Measurements from ENCODE around the gene STK10. TPM values are rescaled to one million over a fixed set of nuclear protein-coding genes. Genes with fewer than 3 reads are reported as not detected.
A peak's percentile ranks its signal among the peaks of the same experiment; 100 is the strongest.

Gene STK10
- polyA plus RNA-seq, 1 donor = 28.1 TPM

- DNase-seq = no peak
These were observed 101.6 kb downstream of the STK10 start for GRCh38 chr5:172086194-172086975.

DNA sequence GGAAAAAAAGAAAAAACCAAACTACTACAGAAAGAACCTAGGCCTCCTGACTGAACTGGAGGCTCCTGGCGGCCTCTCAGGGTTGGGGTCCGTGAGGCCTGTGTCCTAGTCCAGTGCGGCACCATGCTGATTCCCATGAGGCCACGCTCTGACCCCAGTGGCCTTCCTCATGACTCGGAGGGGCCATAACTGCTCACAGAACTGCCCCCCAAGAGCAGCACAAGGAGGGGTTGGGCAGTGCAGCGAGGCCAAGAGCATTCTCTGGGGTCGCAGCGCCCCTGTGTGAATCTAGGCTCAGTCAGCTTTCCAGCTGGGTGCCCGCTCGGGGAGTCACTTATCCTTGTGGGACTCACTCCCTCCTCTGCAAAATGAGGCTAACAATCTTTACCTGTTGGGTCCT, 102.3 kb downstream of the STK10 start:
- no peak for DNase-seq

DNA sequence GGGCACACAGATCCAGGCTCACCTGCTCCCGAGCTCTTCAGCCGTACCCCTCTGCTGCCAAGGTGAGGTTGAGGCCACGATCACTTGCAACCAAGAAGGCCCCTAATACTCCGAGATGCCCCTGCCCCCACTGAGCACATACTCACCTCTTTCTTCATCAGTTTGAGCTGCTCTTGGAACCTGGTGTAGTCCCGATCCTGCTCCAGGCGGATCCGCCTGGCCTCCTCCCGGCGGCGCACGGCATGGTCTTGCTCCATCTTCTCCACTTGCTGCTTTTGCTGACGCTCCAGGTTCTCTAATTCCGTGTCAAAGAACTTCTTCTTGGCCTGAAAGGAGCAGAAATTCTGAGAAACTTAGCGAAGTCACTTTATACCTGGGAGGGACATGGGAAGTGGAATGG, 105.8 kb downstream of the STK10 start:
- DNase-seq = no peak

- no peak for DNase-seq
These were observed 108.1 kb downstream of the STK10 start for GRCh38 chr5:172079876-172080275.

DNA sequence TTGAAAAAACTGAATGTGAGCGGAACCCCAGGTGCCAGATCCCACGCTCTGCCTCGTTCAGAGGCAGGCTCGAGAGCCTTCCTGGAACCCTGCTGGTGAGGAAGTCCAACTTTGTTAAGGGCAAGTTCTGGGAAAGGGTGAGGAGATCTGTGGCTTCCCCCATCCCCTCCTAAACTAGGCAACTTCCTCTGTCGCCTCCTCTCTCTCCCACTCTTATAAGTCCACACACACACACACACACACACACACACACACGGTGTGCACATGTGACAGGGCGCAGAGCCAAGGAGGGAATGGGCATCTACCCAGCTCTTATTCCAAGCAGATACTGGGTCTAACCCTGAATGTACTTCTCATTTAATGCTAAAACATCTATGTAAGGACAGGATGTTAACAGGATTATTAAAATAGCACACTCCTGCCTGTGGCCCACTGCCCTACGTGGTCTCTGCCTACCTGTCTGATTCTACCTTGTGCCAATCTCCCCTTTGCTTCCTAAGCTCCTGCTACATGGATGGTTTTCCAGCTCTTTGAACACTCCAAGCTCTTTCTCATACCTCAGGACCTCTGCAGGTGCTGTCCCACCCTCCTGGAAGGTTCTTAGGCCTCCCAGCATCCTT, 109.2 kb downstream of the STK10 start:
- DNase-seq = no peak

GRCh38 chr5:172077664-172078425, 110.2 kb downstream of the STK10 start:
- no peak for DNase-seq

GRCh38 chr5:172076761-172077244, 111.2 kb downstream of the STK10 start:
- DNase-seq = peak; percentile 28

DNA sequence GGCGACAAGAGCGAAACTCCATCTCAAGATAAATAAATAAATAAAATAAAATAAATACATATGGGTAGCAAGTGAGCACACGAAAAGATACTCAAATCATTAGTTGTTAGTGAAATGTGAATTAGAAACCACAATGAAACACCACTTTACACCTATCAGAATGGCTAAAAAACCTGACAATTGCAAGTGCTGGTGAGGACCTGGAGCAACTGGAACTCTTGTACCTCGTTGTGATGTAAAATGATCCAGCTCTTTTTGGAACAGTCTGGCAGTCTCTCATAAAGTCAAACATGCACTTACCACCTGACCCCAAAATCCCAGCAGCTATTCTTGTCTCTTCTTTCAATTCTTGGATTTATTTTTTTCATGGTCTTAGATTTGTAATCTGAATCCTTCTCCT, 112.4 kb downstream of the STK10 start:
- DNase-seq = no peak

DNA sequence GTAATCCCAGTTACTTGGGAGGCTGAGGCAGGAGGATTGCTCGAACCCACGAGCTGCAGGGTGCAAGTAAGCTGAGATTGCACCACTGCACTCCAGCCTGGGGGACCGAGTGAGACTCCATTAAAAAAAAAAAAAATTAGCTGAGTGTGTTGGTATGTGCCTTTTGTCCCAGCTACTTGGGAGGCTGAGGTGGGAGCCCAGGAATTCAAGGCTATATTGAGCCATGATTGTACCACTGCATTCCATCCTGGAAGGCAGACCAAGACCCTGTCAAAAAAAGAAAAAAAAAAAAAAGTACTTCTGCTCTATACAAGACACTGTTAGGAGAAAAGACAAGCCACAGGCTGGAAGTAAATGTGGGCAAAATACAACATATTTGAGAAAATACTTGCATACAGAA, 113.1 kb downstream of the STK10 start:
- DNase-seq = no peak

GRCh38 chr5:172071309-172071875, 116.6 kb downstream of the STK10 start:
- DNase-seq = no peak

DNA sequence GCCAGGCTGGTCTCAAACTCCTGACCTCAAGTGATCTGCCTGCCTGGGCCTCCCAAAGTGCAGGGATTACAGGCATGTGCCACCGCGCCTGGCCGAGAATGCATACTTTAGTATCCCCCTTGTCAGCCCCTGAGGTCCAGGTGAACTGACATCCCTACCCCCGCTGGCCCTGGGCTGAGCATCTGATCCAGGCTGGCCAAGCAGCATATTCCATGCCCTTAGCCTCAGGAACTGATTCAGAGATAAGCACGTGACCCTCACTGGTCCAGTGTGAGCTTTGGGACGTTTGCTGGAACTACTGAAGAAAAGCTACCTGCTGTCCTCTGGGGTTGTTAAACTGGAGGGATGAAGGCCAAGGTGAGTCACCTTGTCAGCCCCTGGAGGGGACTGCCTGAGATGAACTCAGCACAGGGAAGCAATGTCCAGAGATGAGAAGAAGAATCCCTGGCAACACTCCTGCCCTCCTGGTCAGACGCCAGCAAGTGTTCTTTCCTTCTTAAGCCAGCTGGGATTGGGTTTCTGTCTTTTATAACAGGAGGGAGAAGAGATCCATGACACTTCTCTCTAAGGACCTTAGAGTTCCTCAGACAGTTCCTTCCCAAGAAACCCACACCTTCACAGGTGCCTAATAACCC, 122.5 kb downstream of the STK10 start:
- DNase-seq = no peak

DNA sequence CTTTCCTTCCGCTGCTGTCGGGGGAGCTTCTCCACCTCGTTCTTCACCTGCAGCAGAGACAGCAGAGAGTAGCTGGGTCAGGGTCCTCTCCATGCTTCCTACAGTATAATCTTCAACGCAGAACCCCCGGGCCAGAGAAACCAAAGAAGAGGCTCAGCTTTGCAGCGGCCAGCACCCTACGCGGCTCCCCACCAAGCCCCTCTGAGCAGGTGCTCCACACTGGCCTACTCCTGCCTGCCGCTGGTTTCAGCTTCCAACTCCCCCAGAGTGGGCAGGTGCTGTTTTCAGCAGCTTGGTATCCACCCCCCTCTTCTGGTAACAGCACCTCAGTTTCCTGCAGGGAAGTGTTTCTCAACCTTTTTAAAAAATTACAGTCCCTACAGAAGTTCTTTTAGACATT, 123.3 kb downstream of the STK10 start:
- no peak for DNase-seq

- no peak for DNase-seq
These were observed 123.7 kb downstream of the STK10 start for GRCh38 chr5:172064358-172064757.

GRCh38 chr5:172063463-172064235, 124.4 kb downstream of the STK10 start:
- no peak for DNase-seq

- DNase-seq = no peak
These were observed 128.3 kb downstream of the STK10 start for GRCh38 chr5:172059661-172060100.

DNA sequence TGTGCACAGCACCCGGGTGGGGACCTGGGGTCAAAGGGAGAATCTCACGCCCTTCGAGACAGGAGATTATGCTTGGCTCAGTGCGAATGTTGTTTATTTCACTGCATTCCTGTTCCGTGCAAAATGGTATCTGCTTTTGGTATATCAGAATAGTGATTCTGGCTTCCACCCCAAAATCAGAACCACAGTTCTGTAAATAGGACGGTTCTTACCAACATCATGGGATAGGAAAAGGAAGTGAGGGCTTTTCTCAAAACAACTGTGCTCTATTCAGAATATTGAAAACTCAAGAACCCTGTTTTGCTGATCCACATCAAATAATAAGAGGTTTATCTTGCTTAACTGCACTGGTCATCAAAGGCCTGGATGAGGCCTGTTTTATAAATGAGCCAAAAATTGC, 129.9 kb downstream of the STK10 start:
- no peak for DNase-seq

DNA sequence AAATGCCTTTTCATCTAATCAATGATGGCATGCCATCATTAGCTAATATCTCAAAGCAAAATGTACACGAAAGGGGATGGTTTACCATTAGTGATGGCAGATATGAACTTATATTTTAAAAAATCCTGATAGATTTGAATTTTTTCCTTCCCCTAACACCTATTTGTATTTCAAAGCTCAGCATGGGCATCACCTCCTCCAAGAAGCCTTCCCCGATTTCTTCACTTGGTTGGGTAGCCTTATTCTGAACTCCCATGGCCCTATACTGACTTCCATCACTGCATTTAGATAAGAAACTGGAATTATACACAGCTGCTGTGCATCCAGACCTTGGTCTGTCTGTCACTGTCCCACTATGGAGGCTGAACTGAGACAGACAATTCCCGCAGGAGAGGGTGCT, 132.0 kb downstream of the STK10 start:
- no peak for DNase-seq

- DNase-seq = no peak
These were observed 132.6 kb downstream of the STK10 start for GRCh38 chr5:172055421-172055820.

DNA sequence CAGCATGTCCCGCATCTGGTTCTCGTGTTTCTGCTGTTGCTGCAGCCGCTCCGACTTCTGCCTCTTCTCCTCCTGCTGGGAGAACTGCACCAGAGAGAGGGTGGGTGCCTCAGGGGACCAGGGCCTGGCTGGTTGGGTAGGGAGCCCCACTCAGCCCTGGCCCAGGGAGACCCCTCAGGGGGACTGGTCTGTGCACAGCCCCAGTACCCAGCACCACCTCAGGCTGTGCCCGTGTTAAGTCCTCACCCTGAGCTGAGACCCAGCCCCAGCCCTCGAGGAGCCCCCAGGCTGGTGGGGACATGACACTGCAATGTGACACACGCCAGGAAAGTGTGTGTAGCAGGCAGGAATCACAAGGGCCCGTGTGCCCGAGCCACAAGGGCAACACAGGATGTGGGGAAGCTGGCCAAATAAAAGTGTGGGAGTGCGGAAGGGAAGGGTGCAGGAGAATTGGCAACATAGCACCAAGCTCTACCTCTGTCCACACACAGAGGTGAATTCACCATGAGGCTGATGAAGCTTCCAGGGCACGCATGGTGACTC, 133.3 kb downstream of the STK10 start:
- DNase-seq = no peak

- no peak for DNase-seq
These were observed 135.4 kb downstream of the STK10 start for GRCh38 chr5:172052450-172053236.
